Glutamatergic neuron (in vitro differentiated cells): ENCODE data around the gene NKIRAS1. TPM values are rescaled to one million over a fixed set of nuclear protein-coding genes. Genes with fewer than 3 reads are reported as not detected.

Experiments
- DNase-seq: peaks from one replicate; pipeline ENCODE4 v3.0.0; 2022
- H3K27ac Mint-ChIP-seq: one replicate; pipeline ENCODE4 v1.8.0; 2020; ENCODE audit warnings: mild to moderate bottlenecking, mixed read lengths, inconsistent platforms; ENCODE audit not compliant: unreplicated experiment
- H3K27me3 Mint-ChIP-seq: one replicate; pipeline ENCODE4 v1.8.0; 2020; ENCODE audit warnings: mild to moderate bottlenecking, moderate library complexity, mixed read lengths, inconsistent platforms; ENCODE audit not compliant: unreplicated experiment
- H3K36me3 Mint-ChIP-seq: one replicate; pipeline ENCODE4 v1.8.0; 2020; ENCODE audit warnings: mild to moderate bottlenecking, mixed read lengths, inconsistent platforms; ENCODE audit not compliant: unreplicated experiment
- H3K4me1 Mint-ChIP-seq: one replicate; pipeline ENCODE4 v1.8.0; 2020; ENCODE audit warnings: mild to moderate bottlenecking, low read depth, mixed read lengths, inconsistent platforms; ENCODE audit not compliant: unreplicated experiment
- H3K4me3 Mint-ChIP-seq: one replicate; pipeline ENCODE4 v1.8.0; 2020; ENCODE audit warnings: mild to moderate bottlenecking, mixed read lengths, inconsistent platforms; ENCODE audit not compliant: unreplicated experiment
- H3K9me3 Mint-ChIP-seq: one replicate; pipeline ENCODE4 v1.8.0; 2020; ENCODE audit warnings: mild to moderate bottlenecking, moderate library complexity, mixed read lengths, inconsistent platforms; ENCODE audit not compliant: unreplicated experiment
- CTCF ChIP-seq: fragments of 200-600 bp; sonication (generic); IDR thresholded peaks from one replicate; pipeline ENCODE4 v1.5.0; 2021; ENCODE audit not compliant: partially characterized antibody, unreplicated experiment
- total RNA-seq: library from RNA; stranded (reverse); fragmentation: NEBNext Ultra II Directional; extraction: Animal tissue kit (Norgen Biotek cat#: 25700); gene quantifications from one replicate; pipeline ENCODE4 v1.2.1, GENCODE V29; 2021; ENCODE audit not compliant: unreplicated experiment

NKIRAS1 gene
- total RNA-seq, 1 donor from 2014 or later = 12.6 TPM

DNA sequence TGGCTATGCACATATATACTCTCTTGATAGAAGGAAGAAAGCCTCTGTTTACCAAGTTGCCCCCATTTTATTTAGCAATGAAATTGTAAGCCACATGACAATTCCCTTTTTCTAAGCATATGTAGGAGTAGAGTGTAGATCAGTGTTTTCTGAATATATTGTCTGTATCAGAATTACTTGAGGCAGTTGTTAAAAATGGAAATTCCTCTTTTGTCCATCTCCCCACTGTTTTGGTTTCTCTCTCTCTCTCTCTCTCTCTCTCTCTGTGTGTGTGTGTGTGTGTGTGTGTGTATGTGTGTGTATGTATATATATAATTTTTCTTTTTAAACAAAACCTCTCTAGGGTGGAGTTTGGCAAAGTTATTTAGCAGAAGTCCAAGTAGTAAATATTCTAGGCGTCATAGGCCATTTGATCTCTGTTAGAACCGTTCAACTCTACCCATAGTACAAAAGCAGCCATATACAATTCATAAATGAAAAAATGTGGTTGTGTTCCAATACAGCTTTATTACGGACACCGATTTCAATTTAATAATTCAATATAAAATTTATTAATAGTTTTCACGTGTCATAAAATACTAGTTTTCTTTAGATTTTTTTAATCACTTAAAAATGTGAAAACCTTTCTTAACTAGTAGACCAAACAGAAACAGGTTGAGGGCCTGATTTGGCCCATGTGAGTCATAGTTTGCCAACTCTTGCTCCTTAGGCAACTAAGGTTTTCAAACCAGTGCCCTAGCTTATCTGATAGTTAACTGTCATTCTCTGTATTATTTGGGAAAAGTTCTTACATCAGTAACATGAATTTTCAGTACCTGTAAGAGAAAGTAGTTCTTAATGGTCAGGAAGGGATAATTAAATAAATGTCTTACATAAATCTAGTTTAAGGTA lies 71.2 kb downstream of the NKIRAS1 start:
- H3K27me3 Mint-ChIP-seq = no peaks in the 10 kb centered on the region
- no peak for DNase-seq
- TF ChIP-seq CTCF = no peak
- no peak overlapping the region for H3K4me3 Mint-ChIP-seq
- H3K27ac Mint-ChIP-seq = no peak overlapping the region
- H3K4me1 Mint-ChIP-seq = peaks cover 14% of the 10 kb centered on the region
- H3K36me3 Mint-ChIP-seq = no peaks in the 10 kb centered on the region
- peaks cover under 1% of the 10 kb centered on the region for H3K9me3 Mint-ChIP-seq

DNA sequence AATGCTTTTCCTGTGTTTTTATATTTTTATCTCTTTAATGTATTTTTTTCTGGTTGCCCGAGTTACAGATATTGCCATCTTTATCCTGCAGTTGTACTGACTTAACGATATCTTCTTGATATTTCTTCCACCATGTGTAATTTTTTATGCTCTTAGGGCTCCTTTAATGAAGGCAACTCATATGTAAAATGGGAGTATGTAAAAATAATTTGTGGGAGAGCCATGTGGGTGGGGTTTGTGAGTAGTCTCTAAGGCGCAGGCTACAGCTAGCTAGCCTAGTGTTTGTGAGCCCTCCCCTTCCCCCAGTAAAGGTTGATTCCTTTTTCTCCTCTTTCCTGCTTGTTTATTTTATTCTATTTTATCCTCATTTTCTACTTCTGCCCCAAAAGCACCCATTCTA lies 72.9 kb downstream of the NKIRAS1 start:
- no peak for TF ChIP-seq CTCF
- no peaks in the 10 kb centered on the region for H3K36me3 Mint-ChIP-seq
- H3K27me3 Mint-ChIP-seq = no peaks in the 10 kb centered on the region
- H3K4me3 Mint-ChIP-seq = no peak overlapping the region
- no peak for DNase-seq
- H3K9me3 Mint-ChIP-seq = peaks cover 2% of the 10 kb centered on the region
- H3K27ac Mint-ChIP-seq = no peak overlapping the region
- peaks cover 16% of the 10 kb centered on the region for H3K4me1 Mint-ChIP-seq

Other genes starting within 250 kb of the NKIRAS1 start
- 74.2 TPM for gene UBE2E1, start 111.0 kb downstream of the NKIRAS1 start, total RNA-seq
- gene RPL15, start 142 bp upstream of the NKIRAS1 start, total RNA-seq = 1,377 TPM
- gene NR1D2, start 28.3 kb upstream of the NKIRAS1 start, total RNA-seq = 10.1 TPM